IMR-90 (cell line): Measurements from ENCODE around the gene TBCEL. TPM values are rescaled to one million over a fixed set of nuclear protein-coding genes. Genes with fewer than 3 reads are reported as not detected.

Experiments
- ATAC-seq: fragments of 200-7000 bp; cut with Tn5 transposase; 2 replicates; pipeline ENCODE4 v1.9.1; 2020; ENCODE audit warnings: low read depth, mild to moderate bottlenecking, moderate library complexity
- BruUV-seq: library from RNA; stranded (reverse); fragments of 400-500 nt; replicated peaks from 2 replicates; lab custom pipeline; 2021; lab: Mats Ljungman, UMichigan
- CTCF ChIA-PET: fragments of 300-600 bp; formaldehyde crosslinking; extraction: SDS; loops from one replicate; lab custom pipeline; 2021; ENCODE audit warnings: antibody characterized with exemption; lab: Yijun Ruan, JAX
- POLR2A ChIA-PET: fragments of 300-600 bp; sonication (Branson Sonifier 250); formaldehyde crosslinking; loops from one replicate; lab custom pipeline; 2022; ENCODE audit warnings: antibody characterized with exemption; ENCODE audit not compliant: unreplicated experiment; lab: Charles Lee
- DNase-seq: peaks from one replicate; pipeline ENCODE4 v3.0.0; 2013
- H2AFZ ChIP-seq: replicated peaks from 2 replicates; pipeline ENCODE3; 2013; ENCODE audit warnings: low read length, mild to moderate bottlenecking; ENCODE audit not compliant: poor library complexity
- H2AK5ac ChIP-seq: 2 replicates; pipeline ENCODE4 v1.6.1; 2013; ENCODE audit warnings: low read depth, low read length, inconsistent platforms
- H2AK9ac ChIP-seq: replicated peaks from 2 replicates; pipeline ENCODE3; 2013; ENCODE audit warnings: mild to moderate bottlenecking, low read depth, low read length, moderate library complexity; ENCODE audit not compliant: poor library complexity
- H2BK120ac ChIP-seq: 2 replicates; pipeline ENCODE4 v1.6.1; 2013; ENCODE audit warnings: low read depth, low read length, inconsistent platforms
- H2BK15ac ChIP-seq: 3 replicates; pipeline ENCODE4 v1.6.1; 2013; ENCODE audit warnings: low read depth, low read length, inconsistent platforms
- H2BK20ac ChIP-seq: 2 replicates; pipeline ENCODE4 v1.6.1; 2013; ENCODE audit warnings: low read depth, mild to moderate bottlenecking, inconsistent platforms, low read length, moderate library complexity
- H2BK5ac ChIP-seq: 2 replicates; pipeline ENCODE4 v1.6.1; 2013; ENCODE audit warnings: mild to moderate bottlenecking, low read depth, low read length, inconsistent platforms; ENCODE audit not compliant: poor library complexity, severe bottlenecking
- H3K14ac ChIP-seq: replicated peaks from 2 replicates; pipeline ENCODE4 v1.6.1; 2013; ENCODE audit warnings: low read depth, low read length, inconsistent platforms
- H3K18ac ChIP-seq: 2 replicates; pipeline ENCODE4 v1.6.1; 2013; ENCODE audit warnings: low read depth, low read length, control low read depth
- H3K23ac ChIP-seq: 2 replicates; pipeline ENCODE4 v1.6.1; 2013; ENCODE audit warnings: low read depth, low read length, inconsistent platforms
- H3K27ac ChIP-seq: 2 replicates; pipeline ENCODE4 v1.5.1; 2013; ENCODE audit warnings: mild to moderate bottlenecking, control low read depth, low read length; ENCODE audit not compliant: insufficient read depth
- H3K27me3 ChIP-seq: 2 replicates; pipeline ENCODE4 v1.6.1; 2013; ENCODE audit warnings: low read length; ENCODE audit not compliant: control insufficient read depth, insufficient read depth
- H3K36me3 ChIP-seq: 2 replicates; pipeline ENCODE4 v1.6.1; 2013; ENCODE audit warnings: low read length, mixed read lengths; ENCODE audit not compliant: control insufficient read depth, insufficient read depth
- H3K4ac ChIP-seq: 2 replicates; pipeline ENCODE4 v1.6.1; 2013; ENCODE audit warnings: low read depth, low read length, inconsistent platforms
- H3K4me1 ChIP-seq: 2 replicates; pipeline ENCODE4 v1.6.1; 2013; ENCODE audit warnings: low read length, mixed read lengths; ENCODE audit not compliant: control insufficient read depth, insufficient read depth
- H3K4me2 ChIP-seq: 2 replicates; pipeline ENCODE4 v1.6.1; 2013; ENCODE audit warnings: low read depth, mild to moderate bottlenecking, control low read depth, low read length, moderate library complexity
- H3K4me3 ChIP-seq: 2 replicates; pipeline ENCODE4 v1.5.1; 2013; ENCODE audit warnings: low read depth, mild to moderate bottlenecking, control low read depth, low read length, moderate library complexity; ENCODE audit not compliant: insufficient read depth
- H3K56ac ChIP-seq: 2 replicates; pipeline ENCODE4 v1.6.1; 2013; ENCODE audit warnings: low read length, inconsistent platforms; ENCODE audit not compliant: insufficient read depth; ENCODE audit errors: extremely low read depth
- H3K79me1 ChIP-seq, 2 experiments: 2 replicates each; pipeline ENCODE4 v1.6.1; 2013; ENCODE audit warnings: low read length in 2 of 2, inconsistent platforms in 1 of 2, low read depth in 1 of 2
- H3K9ac ChIP-seq: 2 replicates; pipeline ENCODE4 v1.6.1; 2013; ENCODE audit warnings: low read depth, low read length, control low read depth
- H3K9me1 ChIP-seq: 2 replicates; pipeline ENCODE4 v1.6.1; 2013; ENCODE audit warnings: low read length, inconsistent platforms; ENCODE audit not compliant: insufficient read depth
- H3K9me3 ChIP-seq: 2 replicates; pipeline ENCODE4 v1.6.1; 2013; ENCODE audit warnings: low read length; ENCODE audit not compliant: control insufficient read depth, insufficient read depth
- H4K20me1 ChIP-seq: 2 replicates; pipeline ENCODE4 v1.6.1; 2013; ENCODE audit warnings: low read length, inconsistent platforms; ENCODE audit not compliant: insufficient read depth
- H4K5ac ChIP-seq: 2 replicates; pipeline ENCODE4 v1.6.1; 2013; ENCODE audit warnings: mild to moderate bottlenecking, low read depth, low read length, control low read depth
- H4K8ac ChIP-seq, 2 experiments: 2 replicates each; pipeline ENCODE4 v1.6.1; 2013; ENCODE audit warnings: low read depth in 2 of 2, low read length in 2 of 2, control low read depth in 1 of 2, inconsistent platforms in 1 of 2
- H4K91ac ChIP-seq: 2 replicates; pipeline ENCODE4 v1.6.1; 2013; ENCODE audit warnings: low read depth, low read length, inconsistent platforms; ENCODE audit not compliant: insufficient read depth
- CEBPB ChIP-seq: IDR thresholded peaks from 2 replicates; pipeline ENCODE4 v1.6.1; 2012; ENCODE audit warnings: low read depth, low read length, improper control_type of control experiment
- CTCF ChIP-seq: conservative IDR thresholded peaks from 2 replicates; pipeline ENCODE4 v1.5.1; 2012; ENCODE audit warnings: mild to moderate bottlenecking, low read depth, low read length, improper control_type of control experiment
- MAFK ChIP-seq: IDR thresholded peaks from 2 replicates; pipeline ENCODE4 v1.6.1; 2012; ENCODE audit warnings: low read depth, low read length, improper control_type of control experiment
- NFE2L2 ChIP-seq: fragments of 150-350 bp; IDR thresholded peaks from 2 replicates; pipeline ENCODE4 v1.6.1; 2016; ENCODE audit warnings: low read depth, mild to moderate bottlenecking, low read length
- RAD21 ChIP-seq: IDR thresholded peaks from 2 replicates; pipeline ENCODE4 v1.6.1; 2012; ENCODE audit warnings: low read length, improper control_type of control experiment
- WGBS, 2 experiments: methylation state at CpG; one replicate each; pipeline versions ENCODE4 v1.1.5 to v1.1.7; 2013; ENCODE audit warnings: missing lambda C conversion rate in 2 of 2; ENCODE audit not compliant: insufficient read length in 1 of 2; ENCODE audit errors: extremely low coverage in 2 of 2; 5-methylcytosine and 5-hydroxymethylcytosine counted together
- dilution Hi-C: fragments of 300-500 bp; cut with HindIII; formaldehyde crosslinking; loops from one replicate; pipeline ENCODE4 v1.14.3; 2018; ENCODE audit warnings: low sequenced_read_pairs; ENCODE audit not compliant: unreplicated experiment
- in situ Hi-C: fragments of 300-500 bp; cut with MboI; formaldehyde crosslinking; loops from 3 replicates; pipeline ENCODE4 v1.14.3; 2019; ENCODE audit warnings: low sequenced_read_pairs, inconsistent platforms, mixed read lengths
- intact Hi-C: fragments of 100-400 bp; cut with micrococcal nuclease; formaldehyde crosslinking; loops from 2 replicates; pipeline ENCODE4 v1.10.0; 2022
- polyA plus RNA-seq, 3 experiments: library from polyadenylated mRNA; depleted of rRNA; stranded (reverse); fragments of >200 nt; gene quantifications; 2 replicates each; pipeline ENCODE4 v1.2.3, GENCODE V29; 2012; ENCODE audit warnings: low replicate concordance in 1 of 3
- total RNA-seq: library from RNA; depleted of rRNA; stranded (reverse); fragments of >200 nt; gene quantifications from 2 replicates; pipeline ENCODE4 v1.2.3, GENCODE V29; 2012

The TBCEL gene
- total and polyA plus RNA-seq, 2 of the 4 experiments (the other 2 are of a cell fraction), result 7.1 to 21.0 TPM

- Histone ChIP-seq H3K56ac (no peak overlapping the region), H3K4me1 (peaks cover 4% of the 10 kb centered on the region), H2AK9ac (no peak overlapping the region), H3K14ac (no peak overlapping the region), H4K5ac (no peak overlapping the region), H4K91ac (no peak overlapping the region), H2AFZ (no peak overlapping the region), H3K4ac (no peak overlapping the region), H2BK120ac (no peak overlapping the region), H3K9me3 (no peaks in the 10 kb centered on the region), H3K4me3 (no peak overlapping the region), H2BK5ac (no peak overlapping the region), H2BK15ac (no peak overlapping the region), H3K36me3 (no peaks in the 10 kb centered on the region), H3K27me3 (peaks cover 52% of the 10 kb centered on the region), H2BK20ac (no peak overlapping the region), H4K8ac (no peak overlapping the region), H3K18ac (no peak overlapping the region), H4K20me1 (no peaks in the 10 kb centered on the region), H3K23ac (no peak overlapping the region), H3K79me1 (no peaks in the 10 kb centered on the region), H2AK5ac (no peak overlapping the region), H3K4me2 (no peak overlapping the region), H3K9ac (no peak overlapping the region), H3K27ac (no peak overlapping the region), H3K9me1 (no peaks in the 10 kb centered on the region; the same call in 1 of the 2 replicates)
- peak; percentile 48 for ATAC-seq
- WGBS, 2 experiments, result no CpG with 5 or more reads among the region's 4 CpGs
- dilution Hi-C loops, result no loop called here
- ChIA-PET CTCF (no interaction called here), POLR2A (no interaction called here)
- TF ChIP-seq NFE2L2 (no peak), RAD21 (no peak), MAFK (no peak), CEBPB (no peak), CTCF (no peak)
- in situ Hi-C loops, result no loop called here
- BruUV-seq, result no TSS peak
- intact Hi-C loops, result loop anchor here (5.0 kb wide), 1 partner anchor 78 kb away; no protein-coding TSS in a partner anchor
- DNase-seq, result peak; percentile 13
Observed at GRCh38 chr11:121105063-121105480, 81.2 kb downstream of the TBCEL start.
